AG04449 (cell line): ENCODE data around the gene SUN3.

ENCODE experiments used
- CTCF ChIA-PET: fragments of 350-600 bp; formaldehyde crosslinking; extraction: SDS; loops from one replicate; lab custom pipeline; 2021; ENCODE audit warnings: antibody characterized with exemption; lab: Yijun Ruan, JAX
- POLR2A ChIA-PET: fragments of 400-600, 350-600 bp; formaldehyde crosslinking; extraction: SDS; loops from one replicate; lab custom pipeline; 2020; ENCODE audit warnings: antibody characterized with exemption, inconsistent platforms; lab: Yijun Ruan, JAX
- DNase-seq: peaks from one replicate; pipeline ENCODE4 v3.0.0-alpha.2; 2010; ENCODE audit warnings: low read depth, low spot score
- H3K4me3 ChIP-seq: 2 replicates; pipeline ENCODE4 v1.5.1; 2011; ENCODE audit warnings: low read depth, mild to moderate bottlenecking, control low read depth, low read length
- TF ChIP-seq, protein P1 (sequence below): IDR thresholded peaks from one replicate; pipeline ENCODE4 v1.5.1; 2011; ENCODE audit warnings: mild to moderate bottlenecking, moderate library complexity, low read length, control low read depth, inconsistent platforms; ENCODE audit not compliant: insufficient read depth; ENCODE audit errors: missing control alignments

SUN3 gene

DNA sequence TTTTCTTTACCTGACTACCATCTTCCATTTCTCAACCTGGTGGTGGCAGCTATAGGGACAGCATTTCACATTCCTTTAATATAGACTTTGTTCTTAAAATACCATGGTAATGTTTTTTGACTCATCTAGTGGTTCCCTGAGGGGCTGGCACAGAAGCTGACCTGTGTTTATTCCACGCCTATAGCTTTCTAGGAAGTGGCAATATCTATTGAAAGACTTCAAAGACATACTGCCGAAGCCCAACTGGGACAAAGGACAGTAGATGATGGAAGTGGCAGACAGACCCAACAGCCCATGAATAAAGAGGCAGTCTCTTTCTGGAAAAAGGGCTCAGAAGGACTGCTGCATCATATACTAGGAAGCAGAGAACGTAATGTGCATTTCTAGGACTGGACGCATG is 11.2 kb downstream of the SUN3 start:
- ChIA-PET POLR2A (no interaction called here), CTCF (interaction anchor here (1.1 to 1.5 kb wide), 2 partner anchors 49 to 93 kb away, joined by 3 read pairs; no protein-coding TSS in a partner anchor)
- no peak overlapping the region for H3K4me3 ChIP-seq
- TF ChIP-seq, protein P1, sequence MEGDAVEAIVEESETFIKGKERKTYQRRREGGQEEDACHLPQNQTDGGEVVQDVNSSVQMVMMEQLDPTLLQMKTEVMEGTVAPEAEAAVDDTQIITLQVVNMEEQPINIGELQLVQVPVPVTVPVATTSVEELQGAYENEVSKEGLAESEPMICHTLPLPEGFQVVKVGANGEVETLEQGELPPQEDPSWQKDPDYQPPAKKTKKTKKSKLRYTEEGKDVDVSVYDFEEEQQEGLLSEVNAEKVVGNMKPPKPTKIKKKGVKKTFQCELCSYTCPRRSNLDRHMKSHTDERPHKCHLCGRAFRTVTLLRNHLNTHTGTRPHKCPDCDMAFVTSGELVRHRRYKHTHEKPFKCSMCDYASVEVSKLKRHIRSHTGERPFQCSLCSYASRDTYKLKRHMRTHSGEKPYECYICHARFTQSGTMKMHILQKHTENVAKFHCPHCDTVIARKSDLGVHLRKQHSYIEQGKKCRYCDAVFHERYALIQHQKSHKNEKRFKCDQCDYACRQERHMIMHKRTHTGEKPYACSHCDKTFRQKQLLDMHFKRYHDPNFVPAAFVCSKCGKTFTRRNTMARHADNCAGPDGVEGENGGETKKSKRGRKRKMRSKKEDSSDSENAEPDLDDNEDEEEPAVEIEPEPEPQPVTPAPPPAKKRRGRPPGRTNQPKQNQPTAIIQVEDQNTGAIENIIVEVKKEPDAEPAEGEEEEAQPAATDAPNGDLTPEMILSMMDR = no peak
- no peak for DNase-seq

DNA sequence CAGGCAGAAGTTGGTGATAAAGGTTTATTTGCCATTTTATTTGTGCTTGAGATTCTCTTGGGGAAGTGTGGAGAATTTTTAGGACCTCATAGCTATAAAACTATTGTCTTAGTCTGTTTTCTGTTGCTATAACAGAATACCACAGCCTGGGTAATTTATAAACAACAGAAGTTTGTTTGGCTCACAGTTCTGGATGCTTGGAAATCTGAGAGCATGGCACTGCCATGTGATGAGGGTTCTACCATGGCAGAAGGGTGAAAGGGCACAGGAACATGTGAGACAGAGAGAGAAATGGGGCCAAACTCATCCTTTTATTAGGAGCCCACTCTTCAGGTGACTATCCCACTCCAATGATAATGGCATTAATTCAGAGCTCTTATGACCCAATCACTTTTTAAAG is 12.3 kb downstream of the SUN3 start:
- TF ChIP-seq, protein P1 = no peak
- no peak overlapping the region for H3K4me3 ChIP-seq
- POLR2A ChIA-PET = no interaction called here
- DNase-seq = no peak
- CTCF ChIA-PET = interaction anchor here (0.6 to 1.1 kb wide), 4 partner anchors 18 to 94 kb away, joined by 3 read pairs; no protein-coding TSS in a partner anchor

DNA sequence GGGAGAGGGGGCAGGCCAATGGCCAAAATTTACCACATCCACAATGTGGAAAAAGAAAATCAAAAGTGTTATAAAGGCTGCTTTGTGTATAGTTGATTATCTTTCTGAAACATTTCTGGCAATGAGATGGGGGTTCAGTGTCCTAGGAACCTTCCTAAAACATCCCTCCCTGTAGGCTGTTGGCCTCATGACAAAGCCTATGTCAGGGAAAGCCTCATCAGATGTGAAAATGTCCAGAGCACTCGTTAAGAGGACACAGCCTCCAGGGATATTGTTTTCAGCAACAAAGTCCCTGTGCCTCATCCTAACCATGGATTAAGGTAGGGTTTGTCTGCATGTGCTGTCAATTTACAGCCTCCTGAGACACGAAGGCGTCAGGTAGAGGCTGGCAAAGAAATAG is 17.0 kb downstream of the SUN3 start:
- TF ChIP-seq, protein P1 = no peak
- ChIA-PET POLR2A (no interaction called here), CTCF (interaction anchor here (3.3 kb wide), 1 partner anchor 98 kb away, joined by 14 read pairs; no protein-coding TSS in a partner anchor)
- no peak overlapping the region for H3K4me3 ChIP-seq
- DNase-seq = no peak

DNA sequence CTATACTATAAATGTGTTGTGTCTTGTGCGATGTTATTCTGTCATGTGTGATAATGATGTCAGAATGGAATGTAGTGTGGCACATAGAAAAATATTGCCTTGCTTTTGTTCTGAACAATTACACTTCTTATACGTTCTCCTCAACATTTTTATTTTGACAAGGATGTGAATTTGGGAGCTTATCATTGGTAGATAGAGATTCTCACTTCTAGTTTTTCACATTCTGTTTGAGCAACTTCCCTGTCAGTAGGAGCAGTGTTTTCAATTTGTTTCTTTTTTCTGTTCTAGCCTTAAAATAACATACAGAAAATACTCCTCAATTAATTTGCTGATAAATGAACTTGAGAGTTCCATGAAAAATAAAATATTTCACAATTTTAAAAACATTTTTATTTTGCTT is 17.6 kb downstream of the SUN3 start:
- ChIA-PET CTCF (interaction anchor here (3.3 kb wide), 1 partner anchor 99 kb away, joined by 14 read pairs; no protein-coding TSS in a partner anchor), POLR2A (no interaction called here)
- no peak for DNase-seq
- TF ChIP-seq, protein P1 = no peak
- no peak overlapping the region for H3K4me3 ChIP-seq

DNA sequence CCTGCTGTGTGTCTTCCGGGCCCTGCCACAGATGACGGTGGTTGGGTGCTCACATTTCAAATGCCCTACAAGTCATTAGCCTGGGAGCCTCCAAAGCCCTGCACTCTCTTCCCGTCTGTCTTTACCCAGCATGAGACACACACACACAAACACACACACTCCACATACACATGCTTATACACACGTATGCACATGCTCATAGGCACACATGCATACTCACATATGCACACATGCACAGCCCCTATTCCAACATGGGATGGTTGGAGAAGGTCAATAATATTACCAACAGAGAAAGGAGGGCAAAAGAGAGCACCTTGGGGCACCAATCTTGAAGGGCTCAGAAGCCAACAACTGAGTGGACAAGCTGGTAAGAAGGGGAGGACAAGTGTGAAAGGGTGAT is 19.0 kb downstream of the SUN3 start:
- H3K4me3 ChIP-seq = no peak overlapping the region
- POLR2A ChIA-PET = no interaction called here
- CTCF ChIA-PET = interaction anchor here (1.0 to 3.3 kb wide), 2 partner anchors 18 to 100 kb away, joined by 3 to 14 read pairs; no protein-coding TSS in a partner anchor
- TF ChIP-seq, protein P1 = no peak
- no peak for DNase-seq

DNA sequence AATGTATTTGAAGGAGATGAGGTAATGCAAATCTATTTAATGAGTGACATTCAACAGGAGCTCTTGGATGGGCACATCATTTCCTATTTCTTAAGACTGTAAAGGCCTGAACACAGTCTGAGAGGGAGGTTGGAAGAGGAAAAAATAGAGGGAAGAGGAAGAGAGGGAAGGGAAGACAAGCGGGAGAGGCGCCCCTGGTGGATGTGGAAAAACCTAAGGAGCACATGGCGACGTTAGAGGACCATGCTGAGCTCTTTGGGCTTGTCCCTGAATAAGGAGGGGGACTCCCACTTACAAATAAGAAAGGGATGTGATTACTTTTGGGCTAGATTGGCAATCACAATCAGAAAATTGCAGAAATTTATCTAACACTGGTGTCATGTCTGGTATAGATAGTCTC is 19.6 kb downstream of the SUN3 start:
- H3K4me3 ChIP-seq = no peak overlapping the region
- CTCF ChIA-PET = no interaction called here
- POLR2A ChIA-PET = no interaction called here
- DNase-seq = no peak
- TF ChIP-seq, protein P1 = no peak
